Measurements from ENCODE around the gene FGGY.

FGGY gene

GRCh38 chr1:59307591-59307990 lies 10.7 kb downstream of the FGGY start:
- no peak overlapping the region for H3K4me3 ChIP-seq (ENCODE audit: low read length)
- no peak for TF ChIP-seq CTCF (conservative IDR thresholded peaks at IDR 0.05; ENCODE audit: low read depth, low read length)
- DNase-seq (ENCODE audit: low read depth) = no peak

- no peak overlapping the region for H3K4me3 ChIP-seq (ENCODE audit: low read length)
- TF ChIP-seq CTCF (conservative IDR thresholded peaks at IDR 0.05; ENCODE audit: low read depth, low read length) = no peak
- DNase-seq (ENCODE audit: low read depth) = no peak
Measured at GRCh38 chr1:59308839-59309238, 11.9 kb downstream of the FGGY start.

- DNase-seq (ENCODE audit: low read depth) = no peak
- TF ChIP-seq CTCF (conservative IDR thresholded peaks at IDR 0.05; ENCODE audit: low read depth, low read length) = no peak
- no peak overlapping the region for H3K4me3 ChIP-seq (ENCODE audit: low read length)
Measured at GRCh38 chr1:59309392-59309791, 12.5 kb downstream of the FGGY start.

- DNase-seq (ENCODE audit: low read depth) = no peak
- no peak overlapping the region for H3K4me3 ChIP-seq (ENCODE audit: low read length)
- no peak for TF ChIP-seq CTCF (conservative IDR thresholded peaks at IDR 0.05; ENCODE audit: low read depth, low read length)
Measured at GRCh38 chr1:59309795-59310548, 13.1 kb downstream of the FGGY start.

- no peak overlapping the region for H3K4me3 ChIP-seq (ENCODE audit: low read length)
- no peak for TF ChIP-seq CTCF (conservative IDR thresholded peaks at IDR 0.05; ENCODE audit: low read depth, low read length)
- peak; percentile 59 for DNase-seq (ENCODE audit: low read depth)
Measured at GRCh38 chr1:59310549-59311250, 13.8 kb downstream of the FGGY start.

GRCh38 chr1:59314776-59315528 lies 18.1 kb downstream of the FGGY start:
- H3K4me3 ChIP-seq (ENCODE audit: low read length) = no peak overlapping the region
- no peak for DNase-seq (ENCODE audit: low read depth)
- no peak for TF ChIP-seq CTCF (conservative IDR thresholded peaks at IDR 0.05; ENCODE audit: low read depth, low read length)

All from retinal pigment epithelial cell (primary cell).